ENCODE data around the gene UGT1A10. TPM values are rescaled to one million over a fixed set of nuclear protein-coding genes. Genes with fewer than 3 reads are reported as not detected.

Gene UGT1A10
- total and polyA plus RNA-seq, 8 donors, result 0.09 TPM; not detected in 7

- FAIRE-seq (no peak), ATAC-seq (peak in 1 of 4 donors; percentile 38), DNase-seq (no peak)
- Histone ChIP-seq H3K36me3 (no peaks in the 10 kb centered on the region), H3K27me3 (no peaks in the 10 kb centered on the region), H3K4me1 (peaks cover 0 to 7% (median 0%) of the 10 kb centered on the region in 3 donors), H3K27ac (no peak overlapping the region), H3K4me3 (no peak overlapping the region), H3K9me3 (no peaks in the 10 kb centered on the region)
- no peak for TF ChIP-seq CTCF (IDR thresholded peaks at IDR 0.05)
- intact Hi-C loops (cut with DNase I), result no loop called here
- WGBS, 2 donors, result 60 to 72% methylated on average over 4 of the region's 4 CpGs
These were observed 54.2 kb downstream of the UGT1A10 start for GRCh38 chr2:233690444-233690843.

GRCh38 chr2:233691443-233692433 lies 55.5 kb downstream of the UGT1A10 start:
- intact Hi-C loops (cut with DNase I), result no loop called here
- Histone ChIP-seq H3K9me3 (no peaks in the 10 kb centered on the region), H3K27ac (no peak overlapping the region), H3K4me3 (no peak overlapping the region), H3K27me3 (no peaks in the 10 kb centered on the region), H3K36me3 (no peaks in the 10 kb centered on the region), H3K4me1 (peaks cover 0 to 7% (median 0%) of the 10 kb centered on the region in 3 donors)
- DNase-seq (no peak), FAIRE-seq (no peak), ATAC-seq (peak in 2 of 4 donors; percentile 46 to 48)
- TF ChIP-seq CTCF (IDR thresholded peaks at IDR 0.05), result no peak
- WGBS, 2 donors, result 82 to 84% methylated on average over 11 of the region's 11 CpGs

- ATAC-seq (peak; percentile 80 to 94 (median 86)), DNase-seq (no peak), FAIRE-seq (no peak)
- Histone ChIP-seq H3K36me3 (no peaks in the 10 kb centered on the region), H3K4me1 (peaks cover 0 to 7% (median 0%) of the 10 kb centered on the region in 3 donors), H3K4me3 (no peak within 1 kb of the TSS), H3K27ac (no peak within 1 kb of the TSS), H3K27me3 (no peaks in the 10 kb centered on the region), H3K9me3 (no peaks in the 10 kb centered on the region)
- 36 to 46% methylated on average over 4 of the region's 4 CpGs for WGBS, 2 donors
- no peak for TF ChIP-seq CTCF (IDR thresholded peaks at IDR 0.05)
- intact Hi-C loops (cut with DNase I), result no loop called here
These were observed 56.4 kb downstream of the UGT1A10 start, which contains the start of gene UGT1A6 for GRCh38 chr2:233692648-233693047. TSS of gene UGT1A6 (plus strand) at chr2:233692890. CDS start at chr2:233693005, 115 bp downstream.

- no peak for FAIRE-seq
- no peaks in the 10 kb centered on the region for H3K27me3 ChIP-seq
- DNase-seq, result no peak
- H3K36me3 ChIP-seq, result no peaks in the 10 kb centered on the region
- TF ChIP-seq CTCF (IDR thresholded peaks at IDR 0.05), result no peak
- ATAC-seq, result no peak
- H3K4me3 ChIP-seq, result no peak overlapping the region
- intact Hi-C loops (cut with DNase I), result no loop called here
- WGBS, 2 donors, result 73 to 82% methylated on average over 6 of the region's 6 CpGs
- H3K9me3 ChIP-seq, result no peaks in the 10 kb centered on the region
- peaks cover 0 to 7% (median 0%) of the 10 kb centered on the region in 3 donors for H3K4me1 ChIP-seq
- no peak overlapping the region for H3K27ac ChIP-seq
These were observed 57.7 kb downstream of the UGT1A10 start for GRCh38 chr2:233693963-233694362.

DNA sequence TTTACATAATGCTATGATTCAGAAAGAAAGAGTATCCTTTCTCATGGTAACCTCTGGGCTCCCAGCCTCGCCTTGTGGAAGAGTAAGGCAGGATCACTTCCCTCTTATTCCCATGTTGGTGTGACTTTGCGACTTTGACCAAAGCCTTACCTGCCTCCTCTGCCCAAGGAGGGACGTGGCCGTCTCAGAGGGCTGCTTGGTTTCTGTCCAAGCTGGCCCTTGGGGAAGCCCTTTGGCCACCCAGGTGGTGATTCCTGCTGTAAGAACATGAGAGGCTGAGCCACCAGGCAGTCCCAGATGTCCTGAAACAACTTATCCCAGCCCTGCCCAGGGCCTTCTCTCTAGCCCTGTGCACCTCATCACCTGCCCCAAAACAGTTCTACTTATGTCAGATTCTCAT lies 62.5 kb downstream of the UGT1A10 start:
- ATAC-seq (no peak), DNase-seq (no peak), FAIRE-seq (no peak)
- 78 to 80% methylated on average over 4 of the region's 4 CpGs for WGBS, 2 donors
- no peaks in the 10 kb centered on the region for H3K27me3 ChIP-seq
- TF ChIP-seq CTCF (IDR thresholded peaks at IDR 0.05), result no peak
- no peaks in the 10 kb centered on the region for H3K9me3 ChIP-seq
- H3K4me3 ChIP-seq, result no peak overlapping the region
- intact Hi-C loops (cut with DNase I), result no loop called here
- no peaks in the 10 kb centered on the region for H3K36me3 ChIP-seq
- no peak overlapping the region for H3K27ac ChIP-seq
- peaks cover 0 to 8% (median 4%) of the 10 kb centered on the region in 3 donors for H3K4me1 ChIP-seq

All from pancreas (tissue), 10 donors.